Measurements from ENCODE around the gene CWF19L1. TPM values are rescaled to one million over a fixed set of nuclear protein-coding genes. Genes with fewer than 3 reads are reported as not detected.

Gene CWF19L1
- total and polyA plus RNA-seq, 2 experiments from 2014 or later = 15.8 to 34.4 TPM

DNA sequence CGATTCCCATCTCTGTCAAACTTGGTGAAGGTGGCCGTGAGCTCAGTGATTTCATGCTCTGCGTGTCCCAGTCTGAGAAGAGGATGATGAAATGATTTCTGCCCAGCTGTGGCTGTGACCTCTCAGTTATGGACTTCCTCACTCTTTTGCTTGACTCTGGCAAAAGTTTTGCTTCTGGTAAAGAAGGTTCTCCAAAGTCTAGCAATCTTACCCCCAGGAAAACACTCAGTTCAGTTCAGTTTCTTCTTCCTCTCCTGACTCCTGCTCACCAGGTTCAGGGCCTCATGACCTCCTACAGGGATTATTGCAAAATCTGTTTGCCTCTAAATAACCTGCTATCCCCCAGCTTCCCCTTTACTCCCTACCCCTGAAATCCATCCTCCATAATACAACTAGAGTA lies 23.9 kb upstream of the CWF19L1 start:
- H3K4me3 Mint-ChIP-seq = no peak overlapping the region
- no peak for ATAC-seq

More for the DNA sequence above, 23.9 kb upstream of the CWF19L1 start:
- H3K36me3 Mint-ChIP-seq (ENCODE audit: low read depth) = no peaks in the 10 kb centered on the region; the same call in 2 of the 3 replicates
- no peak overlapping the region for H3K27ac Mint-ChIP-seq
- no peak for DNase-seq (ENCODE audit: low spot score)
- H3K4me1 ChIP-seq (ENCODE audit: insufficient read depth) = peaks cover 10% of the 10 kb centered on the region
- H3K27ac ChIP-seq (ENCODE audit: low read depth) = no peak overlapping the region
- H3K4me1 Mint-ChIP-seq = peaks cover 15% of the 10 kb centered on the region
- no peaks in the 10 kb centered on the region for H3K79me2 ChIP-seq (replicated peaks; ENCODE audit: insufficient read depth)
- H3K27me3 Mint-ChIP-seq (ENCODE audit: insufficient read depth, low read depth, poor library complexity) = peaks cover 6% of the 10 kb centered on the region
- 0 out of 2 replicates have a peak, but pooled peaks cover 5% of the 10 kb centered on the region for H3F3A ChIP-seq (replicated peaks; ENCODE audit: low read depth)
- no peak overlapping the region for H2AFZ ChIP-seq
- no peak overlapping the region for H3K4me2 ChIP-seq
- no peaks in the 10 kb centered on the region for H3K27me3 ChIP-seq (ENCODE audit: insufficient read depth)
- no peak overlapping the region for H3K4me3 ChIP-seq
- no peaks in the 10 kb centered on the region; the same call in 1 of the 3 replicates for H3K9me3 Mint-ChIP-seq
- no peaks in the 10 kb centered on the region for H4K20me1 ChIP-seq (replicated peaks; ENCODE audit: insufficient read depth)
- TF ChIP-seq CREB1 (CRISPR knock-in tag; IDR thresholded peaks at IDR 0.05; ENCODE audit: low read depth) (no peak), ETS1 (IDR thresholded peaks at IDR 0.05) (no peak), EZH2 (IDR thresholded peaks at IDR 0.05; ENCODE audit: low read depth, unreplicated experiment) (no peak), ZNF462 (CRISPR knock-in tag; IDR thresholded peaks at IDR 0.05) (no peak), POLR2AphosphoS5 (IDR thresholded peaks at IDR 0.05; ENCODE audit: low read depth) (no peak), STAT1 (IDR thresholded peaks at IDR 0.05; ENCODE audit: unreplicated experiment) (no peak)
- TF ChIP-seq, protein P1, sequence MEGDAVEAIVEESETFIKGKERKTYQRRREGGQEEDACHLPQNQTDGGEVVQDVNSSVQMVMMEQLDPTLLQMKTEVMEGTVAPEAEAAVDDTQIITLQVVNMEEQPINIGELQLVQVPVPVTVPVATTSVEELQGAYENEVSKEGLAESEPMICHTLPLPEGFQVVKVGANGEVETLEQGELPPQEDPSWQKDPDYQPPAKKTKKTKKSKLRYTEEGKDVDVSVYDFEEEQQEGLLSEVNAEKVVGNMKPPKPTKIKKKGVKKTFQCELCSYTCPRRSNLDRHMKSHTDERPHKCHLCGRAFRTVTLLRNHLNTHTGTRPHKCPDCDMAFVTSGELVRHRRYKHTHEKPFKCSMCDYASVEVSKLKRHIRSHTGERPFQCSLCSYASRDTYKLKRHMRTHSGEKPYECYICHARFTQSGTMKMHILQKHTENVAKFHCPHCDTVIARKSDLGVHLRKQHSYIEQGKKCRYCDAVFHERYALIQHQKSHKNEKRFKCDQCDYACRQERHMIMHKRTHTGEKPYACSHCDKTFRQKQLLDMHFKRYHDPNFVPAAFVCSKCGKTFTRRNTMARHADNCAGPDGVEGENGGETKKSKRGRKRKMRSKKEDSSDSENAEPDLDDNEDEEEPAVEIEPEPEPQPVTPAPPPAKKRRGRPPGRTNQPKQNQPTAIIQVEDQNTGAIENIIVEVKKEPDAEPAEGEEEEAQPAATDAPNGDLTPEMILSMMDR (conservative IDR thresholded peaks at IDR 0.05; ENCODE audit: low read depth in 2 of 2) = no peak
- TF ChIP-seq, protein P2, sequence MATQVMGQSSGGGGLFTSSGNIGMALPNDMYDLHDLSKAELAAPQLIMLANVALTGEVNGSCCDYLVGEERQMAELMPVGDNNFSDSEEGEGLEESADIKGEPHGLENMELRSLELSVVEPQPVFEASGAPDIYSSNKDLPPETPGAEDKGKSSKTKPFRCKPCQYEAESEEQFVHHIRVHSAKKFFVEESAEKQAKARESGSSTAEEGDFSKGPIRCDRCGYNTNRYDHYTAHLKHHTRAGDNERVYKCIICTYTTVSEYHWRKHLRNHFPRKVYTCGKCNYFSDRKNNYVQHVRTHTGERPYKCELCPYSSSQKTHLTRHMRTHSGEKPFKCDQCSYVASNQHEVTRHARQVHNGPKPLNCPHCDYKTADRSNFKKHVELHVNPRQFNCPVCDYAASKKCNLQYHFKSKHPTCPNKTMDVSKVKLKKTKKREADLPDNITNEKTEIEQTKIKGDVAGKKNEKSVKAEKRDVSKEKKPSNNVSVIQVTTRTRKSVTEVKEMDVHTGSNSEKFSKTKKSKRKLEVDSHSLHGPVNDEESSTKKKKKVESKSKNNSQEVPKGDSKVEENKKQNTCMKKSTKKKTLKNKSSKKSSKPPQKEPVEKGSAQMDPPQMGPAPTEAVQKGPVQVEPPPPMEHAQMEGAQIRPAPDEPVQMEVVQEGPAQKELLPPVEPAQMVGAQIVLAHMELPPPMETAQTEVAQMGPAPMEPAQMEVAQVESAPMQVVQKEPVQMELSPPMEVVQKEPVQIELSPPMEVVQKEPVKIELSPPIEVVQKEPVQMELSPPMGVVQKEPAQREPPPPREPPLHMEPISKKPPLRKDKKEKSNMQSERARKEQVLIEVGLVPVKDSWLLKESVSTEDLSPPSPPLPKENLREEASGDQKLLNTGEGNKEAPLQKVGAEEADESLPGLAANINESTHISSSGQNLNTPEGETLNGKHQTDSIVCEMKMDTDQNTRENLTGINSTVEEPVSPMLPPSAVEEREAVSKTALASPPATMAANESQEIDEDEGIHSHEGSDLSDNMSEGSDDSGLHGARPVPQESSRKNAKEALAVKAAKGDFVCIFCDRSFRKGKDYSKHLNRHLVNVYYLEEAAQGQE (IDR thresholded peaks at IDR 0.05; ENCODE audit: unreplicated experiment) = no peak
- H3K9me2 ChIP-seq (ENCODE audit: insufficient read depth) = 0 out of 2 replicates have a peak, but pooled peaks cover 1% of the 10 kb centered on the region
- no peaks in the 10 kb centered on the region for H3K36me3 ChIP-seq (ENCODE audit: insufficient read depth)
